Endothelial cell of umbilical vein (primary cell): Measurements from ENCODE around the gene MYZAP. TPM values are rescaled to one million over a fixed set of nuclear protein-coding genes. Genes with fewer than 3 reads are reported as not detected.

Experiments used
- BruUV-seq: library from RNA; stranded (reverse); fragments of 400-500 nt; replicated peaks from 2 replicates; lab custom pipeline; 2021; lab: Mats Ljungman, UMichigan
- CTCF ChIA-PET: fragments of 300-600, 350-600 bp; sonication (Branson Sonifier 250); formaldehyde crosslinking; loops from one replicate; lab custom pipeline; 2021; ENCODE audit warnings: antibody characterized with exemption, inconsistent platforms; lab: Charles Lee
- POLR2A ChIA-PET: fragments of 300-600, 350-600 bp; sonication (Branson Sonifier 250); formaldehyde crosslinking; loops from one replicate; lab custom pipeline; 2021; ENCODE audit warnings: antibody characterized with exemption, inconsistent platforms; lab: Charles Lee
- DNase-seq: peaks from one replicate; pipeline ENCODE4 v3.0.0-alpha.2; 2011; ENCODE audit warnings: low read depth, low spot score
- FAIRE-seq: peaks from 2 replicates; lab custom pipeline; 2011; peaks lifted over from hg19 to GRCh38; lab: Jason Lieb, UNC
- H2AFZ ChIP-seq: 2 replicates; pipeline ENCODE4 v1.6.0; 2012; ENCODE audit warnings: low read depth, low read length, control low read depth, inconsistent platforms
- H3K27ac ChIP-seq: 2 replicates; pipeline ENCODE4 v1.5.1; 2011; ENCODE audit warnings: low read depth, mild to moderate bottlenecking, control low read depth, low read length, moderate library complexity; ENCODE audit not compliant: insufficient read depth
- H3K27me3 ChIP-seq, 2 experiments: 2 replicates each; pipeline versions ENCODE4 v1.6.0 to v1.6.1; 2011; ENCODE audit warnings: low read length in 2 of 2, mixed read lengths in 1 of 2; ENCODE audit not compliant: control insufficient read depth in 2 of 2, insufficient read depth in 2 of 2
- H3K36me3 ChIP-seq, 2 experiments: 2 replicates in 1 of 2; 3 replicates in 1 of 2; pipeline ENCODE4 v1.5.1; 2011; ENCODE audit warnings: low read length in 2 of 2, mild to moderate bottlenecking in 1 of 2, moderate library complexity in 1 of 2; ENCODE audit not compliant: control insufficient read depth in 2 of 2, insufficient read depth in 2 of 2; ENCODE audit errors: extremely low read depth in 1 of 2
- H3K4me1 ChIP-seq: 3 replicates; pipeline ENCODE4 v1.5.1; 2011; ENCODE audit warnings: mild to moderate bottlenecking, low read length; ENCODE audit not compliant: control insufficient read depth, insufficient read depth; ENCODE audit errors: extremely low read depth
- H3K4me2 ChIP-seq: 2 replicates; pipeline ENCODE4 v1.6.1; 2011; ENCODE audit warnings: low read length, control low read depth, mixed read lengths; ENCODE audit not compliant: insufficient read depth
- H3K4me3 ChIP-seq, 3 experiments: fragments of 200-600 bp in 1 of 3; sonication (generic), shearing (Covaris generic) in 1 of 3; replicated peaks in 1 of 3; 2 replicates each; pipeline ENCODE4 v1.5.1; 2011 to 2016; ENCODE audit warnings: control low read depth in 3 of 3, low read length in 3 of 3, mild to moderate bottlenecking in 2 of 3, inconsistent platforms in 1 of 3, low read depth in 1 of 3, moderate library complexity in 1 of 3; ENCODE audit not compliant: insufficient read depth in 1 of 3
- H3K79me2 ChIP-seq: 2 replicates; pipeline ENCODE4 v1.6.0; 2012; ENCODE audit warnings: low read length, inconsistent platforms; ENCODE audit not compliant: control insufficient read depth, insufficient read depth
- H3K9ac ChIP-seq: replicated peaks from 2 replicates; pipeline ENCODE3; 2011; ENCODE audit warnings: low read length, control low read depth; ENCODE audit not compliant: insufficient read depth; ENCODE audit errors: extremely low read depth
- H3K9me1 ChIP-seq: replicated peaks from 3 replicates; pipeline ENCODE4 v1.6.0; 2011; ENCODE audit warnings: mild to moderate bottlenecking, low read length; ENCODE audit not compliant: control insufficient read depth, insufficient read depth; ENCODE audit errors: extremely low read depth
- H3K9me3 ChIP-seq: replicated peaks from 2 replicates; pipeline ENCODE4 v1.5.1; 2012; ENCODE audit warnings: low read length, inconsistent platforms; ENCODE audit not compliant: control insufficient read depth, insufficient read depth
- H4K20me1 ChIP-seq: replicated peaks from 2 replicates; pipeline ENCODE3; 2011; ENCODE audit warnings: mild to moderate bottlenecking, low read length; ENCODE audit not compliant: control insufficient read depth, insufficient read depth; ENCODE audit errors: extremely low read depth
- CTCF ChIP-seq, 2 donors: IDR thresholded peaks; 1 replicate in 1 of 2; 2 replicates in 1 of 2; pipeline ENCODE4 v1.5.1; 2011; ENCODE audit warnings: low read length in 2 of 2, mild to moderate bottlenecking in 2 of 2, moderate library complexity in 2 of 2, control low read depth in 1 of 2, inconsistent platforms in 1 of 2, low read depth in 1 of 2; ENCODE audit not compliant: insufficient read depth in 1 of 2; ENCODE audit errors: extremely low read depth in 1 of 2
- EZH2 ChIP-seq: IDR thresholded peaks from 2 replicates; pipeline ENCODE4 v1.6.1; 2012; ENCODE audit warnings: borderline replicate concordance, low read depth, mild to moderate bottlenecking, moderate library complexity, low read length, inconsistent platforms; ENCODE audit not compliant: severe bottlenecking
- FOS ChIP-seq: IDR thresholded peaks from 2 replicates; pipeline ENCODE4 v1.6.1; 2011; ENCODE audit warnings: mild to moderate bottlenecking, low read length, moderate library complexity, borderline replicate concordance; ENCODE audit not compliant: insufficient read depth
- GATA2 ChIP-seq: IDR thresholded peaks from 2 replicates; pipeline ENCODE4 v1.7.0; 2011; ENCODE audit warnings: low read depth, mild to moderate bottlenecking, moderate library complexity, mixed read lengths, low read length; ENCODE audit not compliant: insufficient read length, insufficient read depth
- JUN ChIP-seq: IDR thresholded peaks from 2 replicates; pipeline ENCODE4 v1.6.1; 2011; ENCODE audit warnings: borderline replicate concordance, low read depth; ENCODE audit not compliant: insufficient read length, insufficient read depth
- MAX ChIP-seq: IDR thresholded peaks from 2 replicates; pipeline ENCODE4 v1.6.1; 2011; ENCODE audit not compliant: insufficient read depth, insufficient read length
- MYC ChIP-seq: IDR thresholded peaks from one replicate; pipeline ENCODE4 v1.6.1; 2011; ENCODE audit warnings: mild to moderate bottlenecking, low read depth, low read length
- POLR2A ChIP-seq: IDR thresholded peaks from 2 replicates; pipeline ENCODE4 v1.6.1; 2012; ENCODE audit warnings: low read depth, mild to moderate bottlenecking, control low read depth, low read length
- dilution Hi-C: fragments of 300-500 bp; cut with MboI; formaldehyde crosslinking; loops from one replicate; pipeline ENCODE4 v1.15.0; 2019; ENCODE audit warnings: low sequenced_read_pairs; ENCODE audit not compliant: extremely low pct_ligation_motif_present
- intact Hi-C: fragments of 100-400 bp; cut with micrococcal nuclease; formaldehyde crosslinking; loops from one replicate; pipeline ENCODE4 v1.10.0; 2022
- polyA plus RNA-seq, 4 experiments: library from polyadenylated mRNA; depleted of rRNA in 3 of 4; stranded (reverse) in 3 of 4; unstranded in 1 of 4; fragments of >200 nt; gene quantifications; 2 replicates each; pipeline versions ENCODE4 v1.2.1 to v1.2.3, GENCODE V29; 2011 to 2012; ENCODE audit warnings: missing spikeins in 1 of 4
- total RNA-seq: library from RNA; stranded (reverse); gene quantifications from 2 replicates; pipeline ENCODE4 v1.2.3, GENCODE V29; 2021

MYZAP gene
- total and polyA plus RNA-seq, 2 donors (not counting 3 experiments of a cell fraction or from before 2014, with no cell fraction given) = 6.3 to 8.1 TPM

GRCh38 chr15:57565311-57565710 lies 26.4 kb upstream of the MYZAP start:
- POLR2A ChIA-PET = no interaction called here
- DNase-seq (no peak), FAIRE-seq (no peak)
- H3K79me2 ChIP-seq = no peaks in the 10 kb centered on the region
- no peak overlapping the region for H3K4me3 ChIP-seq
- H3K36me3 ChIP-seq = no peaks in the 10 kb centered on the region
- H3K9me1 ChIP-seq = no peaks in the 10 kb centered on the region
- intact Hi-C loops = no loop called here
- no peak overlapping the region for H3K4me2 ChIP-seq
- H3K4me1 ChIP-seq = peaks cover 19% of the 10 kb centered on the region
- BruUV-seq = no TSS peak
- no peak overlapping the region for H2AFZ ChIP-seq
- CTCF ChIA-PET = interaction anchor here (0.7 to 1.2 kb wide), 4 partner anchors 14 to 658 kb away, joined by 3 to 5 read pairs (median 3); no protein-coding TSS in a partner anchor
- H3K27me3 ChIP-seq = no peaks in the 10 kb centered on the region
- no peaks in the 10 kb centered on the region for H3K9me3 ChIP-seq
- H3K9ac ChIP-seq = no peak overlapping the region
- dilution Hi-C loops = no loop called here
- no peaks in the 10 kb centered on the region for H4K20me1 ChIP-seq
- no peak overlapping the region for H3K27ac ChIP-seq
- TF ChIP-seq POLR2A = no peak
- TF ChIP-seq GATA2 = no peak
- TF ChIP-seq MYC = no peak
- no peak for TF ChIP-seq MAX
- TF ChIP-seq CTCF (IDR thresholded peaks at IDR 0.05; ENCODE audit: extremely low read depth in 1 of 2, insufficient read depth in 1 of 2, low read depth in 1 of 2, low read length in 2 of 2) = no peak
- no peak for TF ChIP-seq FOS
- no peak for TF ChIP-seq JUN
- no peak for TF ChIP-seq EZH2
